Activated T-cell treated with anti-CD3 and anti-CD28 coated beads, Interleukin-2, amount 50 U/mL, for 24 hours (primary cell): ENCODE data around the gene HDGF.
A peak's percentile ranks its signal among the peaks of the same experiment; 100 is the strongest.

Experiments used
- DNase-seq: peaks from one replicate; pipeline ENCODE4 v3.0.0-alpha.2; 2020
- H3K27ac Mint-ChIP-seq: 2 replicates; pipeline ENCODE4 v1.8.0; 2020; ENCODE audit warnings: mild to moderate bottlenecking, mixed read lengths
- H3K27me3 Mint-ChIP-seq: 2 replicates; pipeline ENCODE4 v1.8.0; 2020; ENCODE audit warnings: mixed read lengths
- H3K36me3 Mint-ChIP-seq: 2 replicates; pipeline ENCODE4 v1.8.0; 2020; ENCODE audit warnings: low read depth, mixed read lengths
- H3K4me1 Mint-ChIP-seq: 2 replicates; pipeline ENCODE4 v1.8.0; 2020; ENCODE audit warnings: low read depth, mixed read lengths
- H3K4me3 Mint-ChIP-seq: 2 replicates; pipeline ENCODE4 v1.8.0; 2020; ENCODE audit warnings: mild to moderate bottlenecking, moderate library complexity, mixed read lengths
- H3K9me3 Mint-ChIP-seq: 2 replicates; pipeline ENCODE4 v1.8.0; 2020; ENCODE audit warnings: mixed read lengths

Gene HDGF

GRCh38 chr1:156751451-156751756, at the start of gene HDGF:
Gene HDGF (minus strand): TSS chr1:156751675. CDS start chr1:156751429, 246 bp downstream.
- Mint-ChIP-seq H3K27ac (peak within 1 kb of the TSS; percentile 96), H3K4me1 (peaks cover 48% of the 10 kb centered on the region), H3K4me3 (peak within 1 kb of the TSS; percentile 95)

GRCh38 chr1:156797212-156797871, 45.9 kb upstream of the HDGF start:
- H3K4me3 Mint-ChIP-seq = no peak overlapping the region
- DNase-seq = no peak
- H3K27ac Mint-ChIP-seq = no peak overlapping the region
- H3K4me1 Mint-ChIP-seq = peaks cover 14% of the 10 kb centered on the region
- H3K9me3 Mint-ChIP-seq = no peaks in the 10 kb centered on the region
- peaks cover 95% of the 10 kb centered on the region for H3K36me3 Mint-ChIP-seq
- no peaks in the 10 kb centered on the region for H3K27me3 Mint-ChIP-seq

More at GRCh38 chr1:156751451-156751756, at the start of gene HDGF:
- Mint-ChIP-seq H3K36me3 (peaks cover 49% of the 10 kb centered on the region), H3K27me3 (no peaks in the 10 kb centered on the region), H3K9me3 (no peaks in the 10 kb centered on the region)
- no peak for DNase-seq

- Mint-ChIP-seq H3K27me3 (no peaks in the 10 kb centered on the region), H3K4me3 (no peak overlapping the region), H3K36me3 (peaks cover 94% of the 10 kb centered on the region), H3K9me3 (no peaks in the 10 kb centered on the region), H3K4me1 (peaks cover 7% of the 10 kb centered on the region), H3K27ac (no peak overlapping the region)
- DNase-seq = no peak
Measured at GRCh38 chr1:156796340-156797097, 45.0 kb upstream of the HDGF start.

GRCh38 chr1:156795787-156796186, 44.3 kb upstream of the HDGF start:
- no peak overlapping the region for H3K4me3 Mint-ChIP-seq
- H3K36me3 Mint-ChIP-seq = peaks cover 94% of the 10 kb centered on the region
- no peak for DNase-seq
- no peaks in the 10 kb centered on the region for H3K9me3 Mint-ChIP-seq
- no peaks in the 10 kb centered on the region for H3K27me3 Mint-ChIP-seq
- H3K4me1 Mint-ChIP-seq = peaks cover 1% of the 10 kb centered on the region
- no peak overlapping the region for H3K27ac Mint-ChIP-seq

GRCh38 chr1:156795374-156795733, 43.9 kb upstream of the HDGF start:
- H3K27ac Mint-ChIP-seq = no peak overlapping the region
- peaks cover 91% of the 10 kb centered on the region for H3K36me3 Mint-ChIP-seq
- no peak for DNase-seq
- H3K9me3 Mint-ChIP-seq = no peaks in the 10 kb centered on the region
- H3K4me3 Mint-ChIP-seq = no peak overlapping the region
- H3K4me1 Mint-ChIP-seq = peaks cover 1% of the 10 kb centered on the region
- no peaks in the 10 kb centered on the region for H3K27me3 Mint-ChIP-seq

- Mint-ChIP-seq H3K36me3 (peaks cover 91% of the 10 kb centered on the region), H3K27me3 (no peaks in the 10 kb centered on the region), H3K4me1 (peaks cover 1% of the 10 kb centered on the region), H3K9me3 (no peaks in the 10 kb centered on the region), H3K27ac (peak overlapping the region; percentile 22), H3K4me3 (no peak overlapping the region)
- DNase-seq = no peak
Measured at GRCh38 chr1:156794506-156795373, 43.3 kb upstream of the HDGF start.

GRCh38 chr1:156789621-156790318, 38.3 kb upstream of the HDGF start:
- no peaks in the 10 kb centered on the region for H3K9me3 Mint-ChIP-seq
- H3K27ac Mint-ChIP-seq = no peak overlapping the region
- no peak overlapping the region for H3K4me3 Mint-ChIP-seq
- H3K4me1 Mint-ChIP-seq = peaks cover 1% of the 10 kb centered on the region
- no peaks in the 10 kb centered on the region for H3K27me3 Mint-ChIP-seq
- peaks cover 86% of the 10 kb centered on the region for H3K36me3 Mint-ChIP-seq
- no peak for DNase-seq

GRCh38 chr1:156788136-156788535, 36.7 kb upstream of the HDGF start:
- Mint-ChIP-seq H3K9me3 (no peaks in the 10 kb centered on the region), H3K27ac (no peak overlapping the region), H3K4me3 (no peak overlapping the region), H3K36me3 (peaks cover 84% of the 10 kb centered on the region), H3K27me3 (no peaks in the 10 kb centered on the region), H3K4me1 (no peaks in the 10 kb centered on the region)
- DNase-seq = no peak

GRCh38 chr1:156786640-156787039, 35.2 kb upstream of the HDGF start:
- peaks cover 7% of the 10 kb centered on the region for H3K4me1 Mint-ChIP-seq
- H3K27ac Mint-ChIP-seq = peak overlapping the region; percentile 51
- H3K36me3 Mint-ChIP-seq = peaks cover 85% of the 10 kb centered on the region
- no peaks in the 10 kb centered on the region for H3K9me3 Mint-ChIP-seq
- no peak overlapping the region for H3K4me3 Mint-ChIP-seq
- no peaks in the 10 kb centered on the region for H3K27me3 Mint-ChIP-seq
- DNase-seq = no peak

GRCh38 chr1:156785458-156785857, 34.0 kb upstream of the HDGF start:
- Mint-ChIP-seq H3K4me3 (no peak overlapping the region), H3K36me3 (peaks cover 87% of the 10 kb centered on the region), H3K9me3 (no peaks in the 10 kb centered on the region), H3K27me3 (no peaks in the 10 kb centered on the region), H3K4me1 (peaks cover 15% of the 10 kb centered on the region), H3K27ac (no peak overlapping the region)
- no peak for DNase-seq

- no peak for DNase-seq
- peak overlapping the region; percentile 57 for H3K27ac Mint-ChIP-seq
- H3K36me3 Mint-ChIP-seq = peaks cover 71% of the 10 kb centered on the region
- no peaks in the 10 kb centered on the region for H3K9me3 Mint-ChIP-seq
- peaks cover 29% of the 10 kb centered on the region for H3K4me1 Mint-ChIP-seq
- H3K27me3 Mint-ChIP-seq = no peaks in the 10 kb centered on the region
- H3K4me3 Mint-ChIP-seq = no peak overlapping the region
Measured at GRCh38 chr1:156781585-156782186, 30.2 kb upstream of the HDGF start.

GRCh38 chr1:156777573-156777972, 26.1 kb upstream of the HDGF start:
- Mint-ChIP-seq H3K27ac (peak overlapping the region; percentile 37), H3K4me1 (peaks cover 59% of the 10 kb centered on the region), H3K4me3 (no peak overlapping the region), H3K27me3 (no peaks in the 10 kb centered on the region), H3K9me3 (no peaks in the 10 kb centered on the region), H3K36me3 (peaks cover 61% of the 10 kb centered on the region)
- DNase-seq = no peak

- Mint-ChIP-seq H3K36me3 (peaks cover 61% of the 10 kb centered on the region), H3K27me3 (no peaks in the 10 kb centered on the region), H3K4me1 (peaks cover 61% of the 10 kb centered on the region), H3K27ac (peak overlapping the region; percentile 37), H3K9me3 (no peaks in the 10 kb centered on the region), H3K4me3 (no peak overlapping the region)
- no peak for DNase-seq
Measured at GRCh38 chr1:156776942-156777341, 25.5 kb upstream of the HDGF start.

- H3K36me3 Mint-ChIP-seq = peaks cover 57% of the 10 kb centered on the region
- no peak for DNase-seq
- H3K4me1 Mint-ChIP-seq = peaks cover 58% of the 10 kb centered on the region
- no peaks in the 10 kb centered on the region for H3K9me3 Mint-ChIP-seq
- H3K27me3 Mint-ChIP-seq = no peaks in the 10 kb centered on the region
- H3K4me3 Mint-ChIP-seq = no peak overlapping the region
- peak overlapping the region; percentile 70 for H3K27ac Mint-ChIP-seq
Measured at GRCh38 chr1:156775799-156776198, 24.3 kb upstream of the HDGF start.
